GM18858 (cell line): ENCODE results near the gene PIK3R5.

Experiments used
- ATAC-seq: cut with Tn5 transposase; IDR thresholded peaks from one replicate; pipeline ENCODE4 v1.9.1; 2021; ENCODE audit not compliant: unreplicated experiment

The PIK3R5 gene

GRCh38 chr17:8836821-8837562 is 128.5 kb downstream of the PIK3R5 start:
- no peak for ATAC-seq

- no peak for ATAC-seq
These were observed 129.7 kb downstream of the PIK3R5 start for GRCh38 chr17:8835631-8836364.

GRCh38 chr17:8835106-8835505 is 130.4 kb downstream of the PIK3R5 start:
- ATAC-seq, result no peak

GRCh38 chr17:8832711-8833352 is 132.7 kb downstream of the PIK3R5 start:
- no peak for ATAC-seq

GRCh38 chr17:8831234-8831849 is 134.2 kb downstream of the PIK3R5 start:
- ATAC-seq, result no peak

- ATAC-seq, result no peak
These were observed 135.4 kb downstream of the PIK3R5 start for GRCh38 chr17:8830141-8830540.

GRCh38 chr17:8829036-8829941 is 136.2 kb downstream of the PIK3R5 start:
- no peak for ATAC-seq
